SK-N-SH treated with all-trans-retinoic acid at 6 μM for 48 hours (cell line): ENCODE results near the gene ITPR2.

Source experiments
- BACH2 ChIP-seq: fragments of 250-450 bp; sonication (Bioruptor Pico); IDR thresholded peaks from 2 replicates; pipeline ENCODE4 v1.9.0; 2021; ENCODE audit warnings: mild to moderate bottlenecking, borderline replicate concordance
- ZNF565 ChIP-seq: fragments of 450-650 bp; formaldehyde crosslinking; conservative IDR thresholded peaks from 2 replicates; pipeline ENCODE4 v1.5.0; 2020; ENCODE audit warnings: low read depth, mild to moderate bottlenecking, moderate library complexity
- ZNF70 ChIP-seq: fragments of 450-650 bp; formaldehyde crosslinking; IDR thresholded peaks from 2 replicates; pipeline ENCODE4 v1.5.0; 2020; ENCODE audit warnings: mild to moderate bottlenecking, moderate library complexity
- ZNF8 ChIP-seq: fragments of 450-650 bp; formaldehyde crosslinking; IDR thresholded peaks from 2 replicates; pipeline ENCODE4 v1.5.0; 2020; ENCODE audit warnings: mild to moderate bottlenecking, moderate library complexity

- no peak for TF ChIP-seq ZNF8
- no peak for TF ChIP-seq BACH2
- TF ChIP-seq ZNF70 (CRISPR knock-in tag), result no peak
- TF ChIP-seq ZNF565 (CRISPR knock-in tag), result no peak
Measured at GRCh38 chr12:26520869-26521268, 312.1 kb downstream of the ITPR2 start.
